Measurements from ENCODE around the gene ABCG2.

DNA sequence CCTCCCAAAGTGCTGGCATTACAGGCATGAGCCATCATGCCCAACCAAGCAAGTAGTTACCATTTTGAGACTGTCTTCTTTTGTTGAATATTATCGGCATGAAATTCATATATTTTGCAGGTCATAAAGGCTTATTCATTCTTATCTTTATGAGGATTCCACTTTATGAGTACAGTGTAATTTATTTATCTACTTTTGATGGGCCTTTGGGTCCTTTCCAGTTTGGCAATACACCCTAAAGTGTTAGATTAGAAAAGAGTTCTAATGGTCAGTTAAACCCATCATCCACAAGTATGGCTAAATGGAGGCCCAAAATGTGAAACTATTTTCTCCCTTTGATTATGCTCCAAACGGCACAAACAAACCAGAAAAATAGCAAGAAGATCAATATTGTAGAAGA, 10.9 kb upstream of the ABCG2 start:
- TF ChIP-seq ZNF837 (tag by site-specific recombination; IDR thresholded peaks at IDR 0.05) = no peak
- no peak for TF ChIP-seq ZNF473 (tag by site-specific recombination; IDR thresholded peaks at IDR 0.05)
